C1 segment of cervical spinal cord (tissue), 14 donors: ENCODE results near the gene PRPH.
"Not testable (repeated sequence)": the region's sequence is repeated elsewhere in the genome, so short reads cannot be mapped to it uniquely, and the experiment has no call there.

ENCODE experiments used
- DNase-seq, 14 donors: peaks; one replicate each; lab custom pipeline; 2025; lab: John Stamatoyannopoulos, UW

PRPH gene

DNA sequence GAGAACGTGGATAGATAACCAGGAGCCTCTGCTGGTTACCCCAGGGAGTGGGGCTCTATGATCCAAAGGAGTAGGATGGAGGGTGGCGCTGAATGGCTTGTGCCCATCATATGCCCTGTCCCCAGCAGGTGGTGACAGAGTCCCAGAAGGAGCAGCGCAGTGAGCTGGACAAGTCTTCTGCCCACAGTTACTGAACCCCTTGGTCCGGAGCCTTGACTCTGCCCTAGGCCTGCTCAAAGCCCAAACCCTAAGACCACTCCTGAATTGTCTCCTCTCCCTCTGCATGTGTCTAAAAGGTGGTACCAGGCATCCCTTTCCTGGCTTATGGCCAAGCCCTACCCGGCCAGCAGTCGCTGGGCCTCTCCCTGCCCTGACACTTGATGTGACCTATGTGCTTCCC, 3.2 kb downstream of the PRPH start:
- DNase-seq = no peak

DNA sequence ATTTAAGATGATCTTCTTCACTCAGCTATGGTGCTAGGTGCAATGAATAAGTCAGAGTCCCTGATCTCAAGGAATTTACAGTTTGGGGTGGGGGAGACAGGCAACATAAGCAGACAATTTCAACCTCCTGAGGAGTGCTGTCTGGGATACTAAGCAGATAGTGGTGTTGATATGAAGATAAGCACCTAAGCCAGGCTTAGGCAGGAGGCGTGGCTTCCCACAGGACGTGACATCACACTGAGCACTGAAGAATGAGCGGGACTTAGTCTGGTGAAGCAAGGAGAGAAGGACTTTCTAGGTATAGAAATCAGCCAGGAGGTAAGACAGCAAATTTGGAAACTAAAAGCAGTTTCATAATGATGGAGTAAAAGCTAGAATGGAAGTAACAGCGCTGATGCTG, 6.8 kb downstream of the PRPH start:
- no peak for DNase-seq

DNA sequence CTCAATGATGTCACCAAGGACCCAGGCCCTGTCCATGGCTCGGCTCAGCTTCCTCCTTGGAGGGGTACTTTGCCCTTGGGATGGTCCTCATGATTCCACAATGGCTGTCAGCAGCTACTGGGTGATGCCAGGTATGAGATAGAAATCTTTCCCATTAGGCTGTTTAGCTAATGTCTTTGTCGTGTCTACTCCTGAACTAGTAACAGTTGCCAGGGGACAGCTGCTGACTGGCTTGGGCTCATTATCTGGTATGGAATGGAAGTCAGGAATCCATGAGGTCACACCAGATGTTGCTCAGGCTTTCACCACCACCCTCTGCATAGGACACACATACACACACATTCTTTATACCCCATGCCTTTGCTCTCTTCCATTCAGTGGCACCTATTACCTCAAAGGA, 9.2 kb downstream of the PRPH start:
- DNase-seq = no peak

DNA sequence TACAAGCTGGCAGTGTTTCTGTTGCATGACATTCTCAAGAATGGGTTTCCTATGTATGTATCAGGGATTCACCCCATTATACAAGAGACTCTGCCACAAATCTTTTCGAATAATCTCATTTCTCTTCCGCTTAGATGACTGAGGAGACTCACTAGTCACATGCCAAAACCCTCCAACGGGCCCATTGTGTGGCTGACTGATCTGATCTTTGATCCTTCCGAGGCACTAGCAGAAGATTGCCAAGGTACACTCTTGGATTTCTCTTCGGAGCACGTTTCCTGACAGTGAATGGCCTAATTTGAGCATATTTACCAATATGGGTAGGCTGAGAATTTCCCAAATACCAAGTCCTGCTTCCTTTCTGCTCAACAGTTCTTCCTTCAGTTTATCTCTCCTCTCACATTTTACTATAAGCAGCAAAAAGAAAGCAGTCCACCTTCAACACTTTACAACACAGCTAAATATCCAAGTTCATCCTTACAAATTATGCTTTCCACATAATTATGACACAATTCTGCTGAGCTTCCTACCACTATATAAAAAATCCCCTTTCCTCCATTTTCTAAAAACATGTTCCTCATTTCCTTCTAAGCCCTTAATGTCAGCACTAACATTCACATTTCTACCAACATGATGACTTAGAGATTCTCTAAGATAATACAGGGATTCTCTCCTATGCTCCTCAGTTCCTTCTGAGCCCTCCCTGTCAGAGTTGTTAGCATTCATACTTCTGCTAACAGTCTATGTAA, 11.0 kb downstream of the PRPH start:
- DNase-seq = no peak

DNA sequence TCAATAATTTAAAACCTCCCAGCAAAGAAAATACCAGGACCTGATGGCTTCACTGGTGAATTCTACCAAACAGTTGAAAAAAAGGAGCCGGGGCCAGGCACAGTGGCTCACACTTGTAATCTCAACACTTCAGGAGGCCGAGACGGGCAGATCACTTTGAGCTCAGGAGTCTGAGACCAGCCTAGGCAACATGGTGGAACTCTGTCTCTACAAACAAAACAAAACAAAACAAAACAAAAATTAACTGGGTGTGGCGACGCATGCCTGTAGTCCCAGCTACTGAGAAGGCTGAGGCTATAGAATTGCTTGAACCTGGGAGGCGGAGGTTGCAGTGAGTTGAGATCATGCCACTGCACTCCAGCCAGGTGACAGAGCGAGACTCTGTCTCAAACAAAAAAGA, 14.4 kb downstream of the PRPH start:
- no peak for DNase-seq

DNA sequence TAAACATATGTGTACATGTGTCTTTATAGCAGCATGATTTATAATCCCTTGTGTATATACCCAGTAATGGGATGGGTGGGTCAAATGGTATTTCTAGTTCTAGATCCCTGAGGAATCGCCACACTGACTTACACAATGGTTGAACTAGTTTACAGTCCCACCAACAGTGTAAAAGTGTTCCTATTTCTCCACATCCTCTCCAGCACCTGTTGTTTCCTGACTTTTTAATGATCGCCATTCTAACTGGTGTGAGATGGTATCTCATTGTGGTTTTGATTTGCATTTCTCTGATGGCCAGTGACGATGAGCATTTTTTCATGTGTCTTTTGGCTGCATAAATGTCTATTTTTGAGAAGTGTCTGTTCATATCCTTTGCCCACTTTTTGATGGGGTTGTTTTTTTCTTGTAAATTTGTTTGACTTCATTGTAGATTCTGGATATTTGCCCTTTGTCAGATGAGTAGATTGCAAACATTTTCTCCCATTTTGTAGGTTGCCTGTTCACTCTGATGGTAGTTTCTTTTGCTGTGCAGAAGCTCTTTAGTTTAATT, 15.6 kb downstream of the PRPH start:
- DNase-seq = not testable (repeated sequence)

DNA sequence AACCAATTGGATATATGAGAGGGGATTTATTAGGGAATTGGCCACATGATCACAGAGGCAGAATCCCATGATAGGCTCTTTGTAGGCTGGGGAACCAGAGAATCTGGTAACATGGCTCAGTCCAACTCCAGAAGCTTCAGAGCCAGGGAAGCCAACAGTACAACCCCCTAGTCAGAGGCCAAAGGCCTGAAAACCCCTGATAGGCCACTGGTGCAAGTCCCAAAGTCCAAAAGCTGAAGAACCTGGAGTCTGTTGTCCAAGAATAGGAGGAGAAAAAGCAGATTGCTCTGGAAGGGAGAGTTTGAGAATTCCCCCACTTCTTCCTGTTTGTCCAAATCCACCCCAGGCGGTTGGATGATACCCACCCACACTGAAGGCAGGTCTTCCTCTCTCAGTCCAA, 19.9 kb downstream of the PRPH start:
- DNase-seq = no peak

DNA sequence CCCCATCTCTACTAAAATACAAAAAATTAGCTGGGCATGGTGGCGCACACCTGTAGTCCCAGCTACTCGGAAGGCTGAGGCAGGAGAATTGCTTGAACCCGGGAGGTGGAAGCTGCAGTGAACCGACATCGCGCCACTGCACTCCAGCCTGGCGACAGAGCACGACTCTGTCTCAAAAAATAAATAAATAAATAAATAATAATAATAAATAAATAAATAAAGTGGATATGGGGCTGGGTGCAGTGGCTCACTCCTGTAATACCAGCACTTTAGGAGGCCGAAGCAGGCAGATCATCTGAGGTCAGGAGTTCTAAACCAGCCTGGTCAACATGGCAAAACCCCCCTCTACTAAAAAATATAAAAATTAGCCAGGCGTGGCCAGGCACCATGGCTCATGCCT, 22.2 kb downstream of the PRPH start:
- not testable (repeated sequence) for DNase-seq

DNA sequence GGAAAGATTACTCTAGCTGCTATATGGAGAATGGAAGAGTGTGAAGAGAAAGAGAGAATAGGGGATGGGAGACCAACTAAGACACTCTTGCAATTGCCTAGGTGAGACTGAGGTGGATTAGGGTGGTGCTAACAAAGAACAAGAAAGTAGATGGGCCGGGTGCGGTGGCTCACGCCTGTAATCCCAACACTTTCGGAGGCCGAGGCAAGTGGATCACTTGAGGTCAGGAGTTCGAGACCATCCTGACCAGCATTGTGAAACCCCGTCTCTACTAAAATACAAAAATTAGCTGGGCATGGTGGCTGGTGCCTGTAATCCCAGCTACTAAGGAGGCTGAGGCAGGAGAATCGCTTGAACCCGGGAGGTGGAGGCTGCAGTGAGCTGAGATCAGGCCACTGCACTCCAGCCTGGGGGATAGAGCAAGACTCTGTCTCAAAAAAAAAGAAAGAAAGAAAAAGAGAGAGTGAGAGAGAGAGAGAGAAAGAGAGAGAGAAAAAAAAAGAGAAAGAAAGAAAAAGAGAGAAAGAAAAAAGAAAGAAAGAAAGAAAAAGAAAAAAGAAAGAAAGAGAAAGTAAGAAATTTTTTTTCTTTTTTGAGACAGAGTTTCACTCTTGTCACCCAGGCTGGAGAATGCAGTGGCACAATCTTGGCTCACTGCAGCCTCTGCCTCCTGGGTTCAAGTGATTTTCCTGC, 25.6 kb downstream of the PRPH start:
- DNase-seq = not testable (repeated sequence)

DNA sequence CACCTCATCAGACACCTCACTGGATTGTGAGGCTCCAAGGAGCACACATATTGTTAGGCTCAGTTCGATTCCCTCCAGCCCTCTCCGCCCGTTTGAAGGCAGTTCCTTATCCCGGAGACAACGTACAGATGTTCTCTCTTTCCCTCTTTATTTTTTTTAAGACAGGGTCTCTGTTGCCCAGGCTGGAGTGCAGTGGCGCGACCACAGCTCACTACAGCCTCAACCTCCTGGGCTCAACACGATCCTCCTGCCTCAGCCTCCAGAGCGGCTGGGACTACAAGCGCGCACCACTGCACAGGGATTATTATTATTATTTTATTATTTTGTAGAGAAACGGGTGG, 27.4 kb downstream of the PRPH start:
- DNase-seq = no peak

DNA sequence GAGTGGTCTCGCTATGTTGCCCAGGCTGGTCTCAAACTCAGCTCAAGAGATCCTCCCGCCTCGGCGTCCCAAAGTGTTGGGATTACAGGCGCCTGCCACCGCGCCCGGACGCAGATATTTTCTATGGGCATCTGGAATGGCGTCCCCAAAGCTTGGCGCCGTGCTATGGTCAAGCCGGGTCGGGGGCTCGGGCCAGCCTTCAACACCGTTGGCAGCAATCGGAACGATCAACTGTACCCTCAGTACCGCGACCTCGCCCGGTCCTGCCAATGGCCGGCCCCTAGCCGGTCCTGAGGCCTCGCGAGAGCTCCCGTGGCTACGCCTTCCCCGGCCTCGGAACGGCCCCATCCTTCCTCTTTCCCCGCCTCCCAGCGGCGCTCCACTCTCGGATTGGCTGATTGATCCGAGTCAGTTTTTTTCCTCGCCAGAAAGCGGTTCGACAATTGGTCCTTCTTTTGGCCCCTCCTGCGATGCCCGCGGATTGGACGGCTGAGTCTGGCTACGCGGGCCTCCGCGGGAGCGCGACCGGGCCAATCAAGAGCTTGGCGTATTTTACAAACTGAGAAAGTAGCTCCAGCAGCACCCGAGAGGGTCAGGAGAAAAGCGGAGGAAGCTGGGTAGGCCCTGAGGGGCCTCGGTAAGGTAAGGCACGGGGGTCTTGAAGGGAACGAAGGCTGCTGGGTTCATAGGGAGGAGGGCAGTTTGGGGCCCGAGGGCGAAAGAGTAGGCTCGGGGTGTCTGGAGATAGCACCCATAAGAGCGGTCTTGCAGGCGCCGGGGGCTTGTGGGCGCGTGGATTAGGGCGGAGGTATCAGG, 28.0 kb downstream of the PRPH start, which contains the start of gene TROAP:
TSS of gene TROAP (plus strand) at position 548 of the 816 bp plus-strand sequence. CDS start 354 bp downstream, outside the sequence.
- DNase-seq = peak; percentile 74 to 98 (median 96)

DNA sequence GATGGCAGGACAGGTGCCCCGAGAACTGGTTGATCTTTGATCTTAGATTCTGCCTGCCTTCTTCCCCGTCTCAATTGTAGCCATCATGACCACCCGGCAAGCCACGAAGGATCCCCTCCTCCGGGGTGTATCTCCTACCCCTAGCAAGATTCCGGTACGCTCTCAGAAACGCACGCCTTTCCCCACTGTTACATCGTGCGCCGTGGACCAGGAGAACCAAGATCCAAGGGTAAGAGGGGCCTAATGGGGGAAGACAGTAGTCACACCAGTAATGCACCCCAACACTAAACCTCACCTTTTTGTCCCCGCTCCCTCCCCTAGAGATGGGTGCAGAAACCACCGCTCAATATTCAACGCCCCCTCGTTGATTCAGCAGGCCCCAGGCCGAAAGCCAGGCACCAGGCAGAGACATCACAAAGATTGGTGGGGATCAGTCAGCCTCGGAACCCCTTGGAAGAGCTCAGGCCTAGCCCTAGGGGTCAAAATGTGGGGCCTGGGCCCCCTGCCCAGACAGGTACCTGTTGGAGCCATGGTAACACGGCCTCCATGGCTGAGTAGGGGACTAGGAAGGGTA, 28.7 kb downstream of the PRPH start:
- no peak for DNase-seq

DNA sequence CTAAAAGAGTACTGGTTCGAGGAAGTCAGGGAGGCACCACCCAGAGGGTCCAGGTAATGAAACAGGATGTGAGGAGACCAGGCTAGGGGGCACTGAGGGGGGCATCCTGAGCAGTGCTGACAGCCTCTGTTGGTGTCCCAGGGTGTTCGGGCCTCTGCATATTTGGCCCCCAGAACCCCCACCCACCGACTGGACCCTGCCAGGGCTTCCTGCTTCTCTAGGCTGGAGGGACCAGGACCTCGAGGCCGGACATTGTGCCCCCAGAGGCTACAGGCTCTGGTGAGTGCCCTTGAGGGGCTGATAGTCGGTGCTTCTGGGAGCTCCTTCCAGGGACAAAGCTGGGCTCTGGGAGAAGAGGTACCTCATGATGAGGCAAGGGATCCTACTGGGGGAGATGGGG, 30.7 kb downstream of the PRPH start:
- no peak for DNase-seq

DNA sequence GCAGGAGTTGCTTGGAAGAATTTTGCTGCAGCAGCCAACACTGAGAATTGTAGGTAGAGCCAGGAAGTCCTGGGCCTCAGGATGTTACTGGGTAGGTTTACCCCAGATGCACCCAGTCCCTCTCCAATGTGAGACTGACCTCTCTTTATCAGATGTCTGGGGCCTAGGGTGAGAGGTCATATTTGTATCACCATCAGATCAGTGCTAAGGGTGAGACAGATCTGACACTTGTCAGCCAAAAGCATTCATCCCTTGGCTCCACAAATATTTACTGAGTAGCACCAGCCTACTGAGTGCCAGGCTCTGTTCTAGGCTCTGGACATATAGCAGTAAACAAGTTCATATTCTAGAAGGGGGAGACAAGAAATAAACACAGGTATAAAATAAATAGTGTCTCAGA, 32.4 kb downstream of the PRPH start:
- no peak for DNase-seq

DNA sequence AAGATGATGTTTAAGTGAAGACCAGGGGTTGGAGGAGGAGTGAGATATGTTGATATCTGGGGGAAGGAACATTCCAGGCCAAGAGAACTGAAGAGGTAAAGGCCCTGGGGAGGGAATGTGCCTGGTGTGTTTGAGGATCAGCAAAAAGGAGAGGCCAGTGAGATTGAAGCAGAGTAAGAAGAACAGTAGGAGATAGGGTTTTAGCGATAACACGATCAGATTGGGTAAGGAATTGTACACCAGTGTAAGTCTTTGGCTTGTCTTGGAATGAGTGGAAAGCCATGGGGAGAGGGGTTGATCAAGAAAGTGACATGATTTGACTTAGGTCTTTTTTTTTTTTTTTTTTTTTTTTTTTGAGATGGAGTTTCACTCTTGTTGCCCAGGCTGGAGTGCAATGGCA, 32.9 kb downstream of the PRPH start:
- DNase-seq = no peak

DNA sequence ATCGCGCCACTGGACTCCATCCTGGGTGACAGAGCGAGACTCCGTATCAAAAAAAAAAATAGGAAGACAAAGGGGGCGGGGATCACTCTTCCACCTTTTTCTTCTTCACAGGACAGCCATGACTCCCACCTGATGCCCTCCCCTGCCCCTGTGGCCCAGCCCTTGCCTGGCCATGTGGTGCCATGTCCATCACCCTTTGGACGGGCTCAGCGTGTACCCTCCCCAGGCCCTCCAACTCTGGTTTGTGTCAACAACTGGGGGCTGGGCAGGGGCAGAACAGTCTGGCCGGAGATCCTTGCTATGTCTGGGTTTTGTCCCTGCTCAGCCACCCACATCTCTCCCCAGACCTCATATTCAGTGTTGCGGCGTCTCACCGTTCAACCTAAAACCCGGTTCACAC, 33.9 kb downstream of the PRPH start:
- no peak for DNase-seq

DNA sequence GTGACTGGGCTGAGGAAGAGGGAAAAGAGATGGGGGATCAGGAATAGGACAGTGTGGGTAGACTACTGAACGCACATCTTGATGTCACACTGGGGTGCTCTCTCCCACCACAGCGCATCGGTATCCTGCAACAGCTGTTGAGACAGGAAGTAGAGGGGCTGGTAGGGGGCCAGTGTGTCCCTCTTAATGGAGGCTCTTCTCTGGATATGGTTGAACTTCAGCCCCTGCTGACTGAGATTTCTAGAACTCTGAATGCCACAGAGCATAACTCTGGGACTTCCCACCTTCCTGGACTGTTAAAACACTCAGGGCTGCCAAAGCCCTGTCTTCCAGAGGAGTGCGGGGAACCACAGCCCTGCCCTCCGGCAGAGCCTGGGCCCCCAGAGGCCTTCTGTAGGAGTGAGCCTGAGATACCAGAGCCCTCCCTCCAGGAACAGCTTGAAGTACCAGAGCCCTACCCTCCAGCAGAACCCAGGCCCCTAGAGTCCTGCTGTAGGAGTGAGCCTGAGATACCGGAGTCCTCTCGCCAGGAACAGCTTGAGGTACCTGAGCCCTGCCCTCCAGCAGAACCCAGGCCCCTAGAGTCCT, 35.2 kb downstream of the PRPH start:
- DNase-seq = no peak

DNA sequence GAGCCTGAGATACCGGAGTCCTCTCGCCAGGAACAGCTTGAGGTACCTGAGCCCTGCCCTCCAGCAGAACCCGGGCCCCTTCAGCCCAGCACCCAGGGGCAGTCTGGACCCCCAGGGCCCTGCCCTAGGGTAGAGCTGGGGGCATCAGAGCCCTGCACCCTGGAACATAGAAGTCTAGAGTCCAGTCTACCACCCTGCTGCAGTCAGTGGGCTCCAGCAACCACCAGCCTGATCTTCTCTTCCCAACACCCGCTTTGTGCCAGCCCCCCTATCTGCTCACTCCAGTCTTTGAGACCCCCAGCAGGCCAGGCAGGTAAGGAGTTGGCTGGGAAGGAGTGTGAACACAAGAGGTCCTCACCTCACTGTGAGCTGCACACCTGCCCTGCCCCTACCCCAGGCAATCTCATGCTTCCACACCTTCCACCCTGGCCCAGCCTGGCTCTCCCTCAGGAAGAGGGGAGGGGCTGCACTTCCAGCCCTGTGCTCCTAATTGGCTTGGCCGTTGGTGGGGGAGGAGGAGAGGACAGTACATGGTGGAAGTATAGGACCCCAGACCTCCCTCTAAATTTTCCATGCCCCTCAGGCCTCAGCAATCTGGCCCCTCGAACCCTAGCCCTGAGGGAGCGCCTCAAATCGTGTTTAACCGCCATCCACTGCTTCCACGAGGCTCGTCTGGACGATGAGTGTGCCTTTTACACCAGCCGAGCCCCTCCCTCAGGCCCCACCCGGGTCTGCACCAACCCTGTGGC, 35.9 kb downstream of the PRPH start:
- no peak for DNase-seq

DNA sequence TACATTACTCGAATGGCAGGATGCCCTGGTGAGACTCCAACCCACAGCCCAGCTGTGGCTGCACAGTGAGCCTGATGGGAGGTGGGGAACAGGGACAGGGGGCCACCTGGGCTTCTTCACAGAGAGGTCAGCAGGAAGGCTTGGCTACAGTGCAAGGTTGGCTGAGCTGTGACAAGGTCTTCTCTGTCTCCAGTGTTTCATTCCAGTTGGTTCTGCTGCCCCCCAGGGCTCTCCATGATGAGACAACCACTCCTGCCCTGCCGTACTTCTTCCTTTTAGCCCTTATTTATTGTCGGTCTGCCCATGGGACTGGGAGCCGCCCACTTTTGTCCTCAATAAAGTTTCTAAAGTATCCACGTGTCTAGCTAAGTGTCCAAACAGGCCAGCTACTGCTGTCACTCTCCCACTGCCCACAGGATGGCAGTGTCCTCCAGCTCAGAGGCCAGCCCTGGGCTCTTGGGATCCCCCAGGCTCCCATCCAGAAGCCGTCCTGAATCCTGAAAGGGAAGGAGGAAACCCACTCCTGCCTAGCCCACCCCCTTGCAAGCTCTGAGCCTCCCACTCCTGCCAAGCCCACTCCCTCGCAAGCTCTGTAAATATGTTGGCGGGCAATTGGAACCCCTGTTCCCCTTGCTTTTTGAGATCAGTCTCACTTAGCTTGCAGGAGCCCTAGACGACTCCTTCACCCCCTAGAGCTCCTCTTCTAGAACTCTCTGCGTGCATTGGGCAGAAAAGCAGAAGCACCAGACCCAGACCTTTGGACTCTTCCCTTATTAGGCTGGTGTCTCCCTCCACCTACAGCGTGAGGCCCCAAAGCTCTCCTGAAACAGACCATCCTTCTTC, 36.7 kb downstream of the PRPH start:
- peak in 10 of 14 donors; percentile 13 to 65 (median 39) for DNase-seq

DNA sequence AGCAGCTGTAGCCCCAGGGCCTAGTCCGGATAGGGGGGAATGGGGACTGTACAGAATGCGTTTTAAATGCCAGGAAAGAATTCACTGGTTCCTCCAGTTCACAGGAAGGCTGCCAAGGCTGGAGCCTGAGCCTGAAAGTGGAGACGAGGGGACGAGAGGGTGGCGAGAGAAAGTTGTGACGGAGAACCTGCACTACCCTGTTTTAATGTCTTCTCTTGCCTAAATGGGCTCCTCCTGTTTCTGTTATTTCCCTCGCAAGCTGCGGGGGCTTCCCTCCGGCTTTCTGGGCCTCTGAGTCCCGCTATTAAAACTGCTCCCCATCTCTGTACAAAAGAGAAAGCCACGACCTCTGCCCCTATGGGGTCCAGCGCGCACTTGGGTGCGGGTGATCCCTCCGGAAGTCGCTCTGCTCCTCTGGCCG, 37.5 kb downstream of the PRPH start:
- DNase-seq = no peak
